HG02852 (cell line): Measurements from ENCODE around the gene STOML3.
"Not testable (repeated sequence)": the region's sequence is repeated elsewhere in the genome, so short reads cannot be mapped to it uniquely, and the experiment has no call there.

Experiments used
- ATAC-seq: cut with Tn5 transposase; IDR thresholded peaks from one replicate; pipeline ENCODE4 v1.9.1; 2021; ENCODE audit warnings: mild to moderate bottlenecking, moderate library complexity; ENCODE audit not compliant: unreplicated experiment

The STOML3 gene

GRCh38 chr13:38990693-38991092, at the start of gene STOML3:
STOML3 (minus strand) TSS chr13:38990831; CDS start chr13:38990721, 110 bp downstream.
- no peak for ATAC-seq

GRCh38 chr13:39040206-39040605, 49.6 kb upstream of the STOML3 start:
- no peak for ATAC-seq

- no peak for ATAC-seq
Observed at GRCh38 chr13:39039041-39039440, 48.4 kb upstream of the STOML3 start.

- ATAC-seq, result peak; percentile 30
Observed at GRCh38 chr13:39038569-39039030, 48.0 kb upstream of the STOML3 start.

GRCh38 chr13:39037880-39038568, 47.4 kb upstream of the STOML3 start, which contains the start of the genes NHLRC3 and PROSER1:
NHLRC3 (plus strand) TSS chr13:39038456; CDS start chr13:39038640, 184 bp downstream.
PROSER1 (minus strand) TSS chr13:39038089; CDS start chr13:39037242, 847 bp downstream.
- peak; percentile 66 for ATAC-seq

- peak; percentile 31 for ATAC-seq
Observed at GRCh38 chr13:39037410-39037879, 46.8 kb upstream of the STOML3 start.

- ATAC-seq, result no peak
Observed at GRCh38 chr13:39036212-39036611, 45.6 kb upstream of the STOML3 start.

- ATAC-seq, result no peak
Observed at GRCh38 chr13:39035799-39036198, 45.2 kb upstream of the STOML3 start.

GRCh38 chr13:39035204-39035603, 44.6 kb upstream of the STOML3 start:
- no peak for ATAC-seq

- no peak for ATAC-seq
Observed at GRCh38 chr13:39034085-39034484, 43.5 kb upstream of the STOML3 start.

GRCh38 chr13:39032150-39032549, 41.5 kb upstream of the STOML3 start:
- ATAC-seq, result no peak

- no peak for ATAC-seq
Observed at GRCh38 chr13:39025433-39025839, 34.8 kb upstream of the STOML3 start.

- no peak for ATAC-seq
Observed at GRCh38 chr13:39023761-39024160, 33.1 kb upstream of the STOML3 start.

GRCh38 chr13:39023316-39023715, 32.7 kb upstream of the STOML3 start:
- no peak for ATAC-seq

GRCh38 chr13:39020853-39021462, 30.3 kb upstream of the STOML3 start:
- ATAC-seq, result no peak

- peak; percentile 71 for ATAC-seq
Observed at GRCh38 chr13:39016787-39017186, 26.2 kb upstream of the STOML3 start.

- ATAC-seq, result peak; percentile 76
Observed at GRCh38 chr13:39016087-39016486, 25.5 kb upstream of the STOML3 start.

- no peak for ATAC-seq
Observed at GRCh38 chr13:39013462-39013861, 22.8 kb upstream of the STOML3 start.

GRCh38 chr13:39012608-39013007, 22.0 kb upstream of the STOML3 start:
- ATAC-seq, result no peak

- ATAC-seq, result not testable (repeated sequence)
Observed at GRCh38 chr13:39006371-39007111, 15.9 kb upstream of the STOML3 start.

- ATAC-seq, result no peak
Observed at GRCh38 chr13:38998739-38999138, 8.1 kb upstream of the STOML3 start.
